Upper lobe of left lung (tissue), 6 donors: Measurements from ENCODE around the gene HS3ST3B1. TPM values are rescaled to one million over a fixed set of nuclear protein-coding genes. Genes with fewer than 3 reads are reported as not detected.

Experiments used
- ATAC-seq, 2 donors: fragments of 200-7000 bp; cut with Tn5 transposase; one replicate each; pipeline ENCODE4 v1.9.1; 2022; ENCODE audit warnings: mild to moderate bottlenecking in 2 of 2, moderate library complexity in 2 of 2; ENCODE audit not compliant: low FRiP score in 2 of 2
- DNase-seq, 2 donors: peaks; one replicate each; pipeline ENCODE4 v3.0.0-alpha.2; 2019 to 2020
- H3K27ac ChIP-seq, 4 donors: fragments of 200-600 bp; sonication (generic); one replicate each; pipeline ENCODE4 v1.5.1; 2016 to 2019
- H3K27me3 ChIP-seq, 4 donors: fragments of 200-600 bp; sonication (generic); one replicate each; pipeline ENCODE4 v1.5.1; 2017 to 2019
- H3K36me3 ChIP-seq, 4 donors: fragments of 200-600 bp; sonication (generic); one replicate each; pipeline ENCODE4 v1.5.1; 2016 to 2019
- H3K4me1 ChIP-seq, 4 donors: fragments of 200-600 bp; sonication (generic); one replicate each; pipeline ENCODE4 v1.5.1; 2018 to 2019
- H3K4me3 ChIP-seq, 4 donors: fragments of 200-600 bp; sonication (generic); one replicate each; pipeline ENCODE4 v1.5.1; 2017 to 2019; ENCODE audit warnings: mild to moderate bottlenecking in 2 of 4, moderate library complexity in 1 of 4
- H3K9me3 ChIP-seq, 4 donors: fragments of 200-600 bp; sonication (generic); one replicate each; pipeline ENCODE4 v1.5.1; 2018 to 2019
- CTCF ChIP-seq, 6 experiments: fragments of 450-650 bp in 4 of 6; fragments of 200-600 bp in 2 of 6; sonication (generic) in 2 of 6; IDR thresholded peaks; one replicate each; pipeline ENCODE4 v1.5.1; 2016 to 2019; ENCODE audit warnings: antibody characterized with exemption in 6 of 6
- EP300 ChIP-seq, 4 donors: sonication (generic); formaldehyde crosslinking; IDR thresholded peaks; one replicate each; pipeline ENCODE4 v1.5.1; 2017; ENCODE audit warnings: antibody characterized with exemption in 4 of 4, control low read depth in 2 of 4
- POLR2A ChIP-seq, 4 donors: fragments of 450-650 bp; IDR thresholded peaks; one replicate each; pipeline ENCODE4 v1.5.1; 2016 to 2017; ENCODE audit warnings: antibody characterized with exemption in 4 of 4, mild to moderate bottlenecking in 2 of 4
- POLR2AphosphoS5 ChIP-seq, 2 donors: sonication (generic); formaldehyde crosslinking; IDR thresholded peaks; one replicate each; pipeline ENCODE4 v1.5.1; 2017; ENCODE audit warnings: antibody characterized with exemption in 2 of 2
- WGBS, 2 donors: methylation state at CpG; one replicate each; pipeline ENCODE4 v1.1.5; 2017 to 2018; 5-methylcytosine and 5-hydroxymethylcytosine counted together
- total RNA-seq, 6 donors: library from RNA; depleted of rRNA in 4 of 6; stranded (reverse); fragments of >200 nt in 4 of 6; gene quantifications; one replicate each; pipeline versions ENCODE4 v1.1.0 to v1.2.1, GENCODE V29; 2016 to 2021
- donor health status: DM: no; HTN: no; CAD: no; lungs with moderate emphysema.
- donor health status: DM: no; HTN: yes; CAD: no; lungs with severe emphysema.

The HS3ST3B1 gene
- total RNA-seq, 6 donors from 2014 or later, result 2.7 to 7.2 (median 4.3) TPM

GRCh38 chr17:14395255-14395654 is 94.4 kb downstream of the HS3ST3B1 start:
- no peak for ATAC-seq

GRCh38 chr17:14396547-14396946 is 95.7 kb downstream of the HS3ST3B1 start:
- Histone ChIP-seq H3K4me1 (no peaks in the 10 kb centered on the region), H3K36me3 (no peaks in the 10 kb centered on the region), H3K27ac (no peak overlapping the region), H3K4me3 (no peak overlapping the region), H3K27me3 (no peaks in the 10 kb centered on the region), H3K9me3 (peaks cover 0 to 7% (median 1%) of the 10 kb centered on the region in 4 donors)
- no peak for DNase-seq
- 46 to 57% methylated on average over 3 of the region's 3 CpGs for WGBS, 2 donors
- TF ChIP-seq CTCF (IDR thresholded peaks at IDR 0.05) (no peak), POLR2A (IDR thresholded peaks at IDR 0.05) (no peak), POLR2AphosphoS5 (IDR thresholded peaks at IDR 0.05) (no peak), EP300 (IDR thresholded peaks at IDR 0.05) (no peak)
- ATAC-seq, result no peak

More at GRCh38 chr17:14395255-14395654, 94.4 kb downstream of the HS3ST3B1 start:
- no peaks in the 10 kb centered on the region for H3K36me3 ChIP-seq
- TF ChIP-seq CTCF (IDR thresholded peaks at IDR 0.05) (no peak), POLR2A (IDR thresholded peaks at IDR 0.05) (no peak), POLR2AphosphoS5 (IDR thresholded peaks at IDR 0.05) (no peak), EP300 (IDR thresholded peaks at IDR 0.05) (no peak)
- no peaks in the 10 kb centered on the region for H3K27me3 ChIP-seq
- no peak for DNase-seq
- no peaks in the 10 kb centered on the region for H3K4me1 ChIP-seq
- H3K27ac ChIP-seq, result no peak overlapping the region
- peaks cover 0 to 7% (median 1%) of the 10 kb centered on the region in 4 donors for H3K9me3 ChIP-seq
- WGBS, 2 donors, result 76 to 82% methylated on average over 3 of the region's 3 CpGs
- no peak overlapping the region for H3K4me3 ChIP-seq

- no peak for DNase-seq
- 76 to 79% methylated on average over 1 of the region's 1 CpG for WGBS, 2 donors
- TF ChIP-seq POLR2A (IDR thresholded peaks at IDR 0.05) (no peak), EP300 (IDR thresholded peaks at IDR 0.05) (no peak), POLR2AphosphoS5 (IDR thresholded peaks at IDR 0.05) (no peak), CTCF (IDR thresholded peaks at IDR 0.05) (no peak)
- Histone ChIP-seq H3K4me3 (no peak overlapping the region), H3K4me1 (no peaks in the 10 kb centered on the region), H3K9me3 (peaks cover 0 to 7% (median 1%) of the 10 kb centered on the region in 4 donors), H3K27me3 (no peaks in the 10 kb centered on the region), H3K27ac (no peak overlapping the region), H3K36me3 (no peaks in the 10 kb centered on the region)
- no peak for ATAC-seq
These were observed 97.9 kb downstream of the HS3ST3B1 start for GRCh38 chr17:14398766-14399165.

Other genes with a start within 250 kb of the HS3ST3B1 start
- gene COX10, start 231.6 kb upstream of the HS3ST3B1 start, total RNA-seq, result 10 to 100 TPM in 5 of 6 donors, 1 to 10 TPM in 1; 6.0 to 26.7 (median 16.3) TPM
- not detected for gene CDRT15, start 64.2 kb upstream of the HS3ST3B1 start, total RNA-seq